GM18502 (cell line): Measurements from ENCODE around the gene RFFL.

Source experiments
- ATAC-seq: cut with Tn5 transposase; IDR thresholded peaks from one replicate; pipeline ENCODE4 v1.9.1; 2021; ENCODE audit warnings: mild to moderate bottlenecking; ENCODE audit not compliant: unreplicated experiment, poor library complexity

RFFL gene

DNA sequence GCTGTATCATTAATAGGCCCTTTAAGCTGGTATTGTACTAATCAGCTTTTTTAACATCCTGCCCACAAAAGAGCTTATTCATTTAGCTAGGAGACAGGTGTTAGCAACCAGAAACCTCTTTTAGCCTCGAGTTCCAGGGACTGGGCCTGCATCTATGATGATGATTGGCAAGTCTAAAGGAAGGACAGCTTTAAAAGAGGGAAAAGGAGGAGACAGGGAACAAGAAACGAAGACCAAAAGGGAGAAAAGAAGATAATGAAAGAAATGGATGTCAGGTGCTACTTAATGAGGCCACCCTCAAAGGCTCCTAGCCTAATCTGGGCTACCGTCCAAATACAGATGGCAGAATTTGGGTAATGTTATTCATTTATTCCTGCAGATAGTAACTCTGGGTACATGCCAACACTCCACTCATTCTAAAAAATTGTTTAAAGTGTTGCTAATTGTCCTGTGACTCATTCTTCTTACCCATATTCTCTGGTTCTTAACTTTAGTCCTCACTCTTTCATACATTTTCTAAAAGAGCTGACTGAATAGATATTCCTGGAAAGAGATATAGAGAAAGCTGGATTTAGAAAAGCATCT is 18.7 kb upstream of the RFFL start:
- ATAC-seq = no peak

DNA sequence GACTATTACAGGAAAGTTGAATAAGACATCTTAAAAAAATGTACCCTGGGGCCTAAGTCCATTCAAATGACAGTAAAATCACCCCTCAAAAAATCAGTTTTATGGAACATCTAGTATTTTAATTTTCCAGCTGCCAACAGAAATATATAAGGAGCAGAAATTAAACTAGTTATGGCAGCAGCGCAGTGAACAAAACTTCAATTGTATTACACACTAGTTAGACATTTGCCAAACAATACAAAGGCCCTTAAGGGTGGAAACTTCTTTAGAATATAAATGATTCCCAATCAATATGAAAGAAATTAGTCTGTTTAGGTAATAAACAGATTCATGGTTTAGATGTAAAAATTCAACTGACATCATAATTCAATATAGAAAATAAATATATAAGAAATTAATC is 18.1 kb upstream of the RFFL start:
- ATAC-seq = no peak

DNA sequence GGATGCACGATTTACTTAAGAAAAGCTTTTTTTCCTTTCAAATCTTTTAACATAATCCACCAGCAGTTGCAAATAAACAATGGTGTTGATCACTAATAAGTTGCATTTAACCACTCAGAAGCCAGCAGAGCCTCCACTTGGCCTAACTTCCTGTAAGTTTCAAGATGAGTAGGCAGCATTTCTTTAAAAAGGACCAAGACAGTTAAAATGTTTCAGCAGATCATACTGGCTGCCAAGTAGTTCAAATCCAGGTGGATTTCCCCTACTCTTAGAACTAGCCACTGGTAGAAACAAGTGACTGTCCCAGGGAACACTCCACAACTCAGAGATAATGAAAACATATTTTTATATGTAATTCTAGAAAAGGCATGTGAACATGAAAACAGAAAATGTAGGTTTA is 17.0 kb upstream of the RFFL start:
- peak; percentile 49 for ATAC-seq

DNA sequence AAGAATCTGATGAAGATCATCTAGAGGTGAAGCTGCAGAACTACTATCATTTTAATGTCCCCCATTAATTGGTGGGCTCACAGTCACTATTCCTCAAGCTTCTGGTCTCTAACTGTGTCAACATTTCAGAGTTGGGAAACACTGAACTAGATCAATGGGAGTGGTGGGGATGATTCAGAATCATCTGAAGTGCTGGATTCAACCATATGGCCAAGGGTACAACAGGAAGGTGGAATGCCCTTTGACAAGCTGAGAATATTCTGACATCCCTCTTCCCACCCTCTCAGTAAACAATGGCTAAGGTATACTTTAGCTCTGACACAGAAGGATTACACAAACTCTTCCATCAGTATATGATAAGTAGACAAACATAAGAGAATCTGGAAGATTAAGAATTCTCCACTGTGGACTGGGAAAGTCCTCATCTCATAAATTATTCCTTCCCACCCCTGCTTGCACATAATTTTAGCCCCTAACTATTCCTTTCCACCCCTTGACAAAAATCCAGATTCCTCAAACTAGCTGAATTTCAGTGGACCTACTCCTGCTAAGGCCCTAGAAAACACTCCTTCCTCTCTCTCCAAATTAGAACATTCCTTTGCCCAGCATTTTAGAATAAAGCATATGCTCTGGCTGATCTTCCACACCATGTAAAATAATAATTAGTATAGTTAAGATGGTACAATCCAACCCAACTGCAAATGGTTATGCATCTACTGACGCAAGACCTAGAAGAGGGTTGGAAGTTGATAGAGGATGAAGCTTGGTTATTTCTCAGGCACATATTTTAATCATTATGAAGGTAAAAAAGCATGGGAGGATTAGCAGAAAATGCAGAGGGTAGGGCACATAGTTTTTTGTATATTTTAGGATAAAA is 16.3 kb upstream of the RFFL start:
- no peak for ATAC-seq

DNA sequence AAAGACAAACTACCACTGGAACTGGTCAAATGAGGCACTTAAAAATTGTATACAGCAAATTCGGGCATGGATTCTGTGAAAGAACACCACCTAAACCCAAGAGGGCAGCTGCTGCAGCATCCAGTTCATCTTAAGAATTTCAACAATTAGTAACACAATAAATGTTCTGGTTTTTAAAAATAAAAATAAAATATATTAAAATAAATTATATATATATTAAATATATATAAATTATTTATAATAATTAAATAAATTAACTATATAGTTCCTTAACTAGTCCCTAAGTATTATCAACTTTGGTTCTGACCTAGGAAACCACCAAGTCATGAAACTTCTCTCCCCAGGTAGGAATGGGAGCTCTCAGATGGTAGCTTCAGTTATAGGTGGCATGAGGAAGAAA is 13.4 kb upstream of the RFFL start:
- no peak for ATAC-seq

DNA sequence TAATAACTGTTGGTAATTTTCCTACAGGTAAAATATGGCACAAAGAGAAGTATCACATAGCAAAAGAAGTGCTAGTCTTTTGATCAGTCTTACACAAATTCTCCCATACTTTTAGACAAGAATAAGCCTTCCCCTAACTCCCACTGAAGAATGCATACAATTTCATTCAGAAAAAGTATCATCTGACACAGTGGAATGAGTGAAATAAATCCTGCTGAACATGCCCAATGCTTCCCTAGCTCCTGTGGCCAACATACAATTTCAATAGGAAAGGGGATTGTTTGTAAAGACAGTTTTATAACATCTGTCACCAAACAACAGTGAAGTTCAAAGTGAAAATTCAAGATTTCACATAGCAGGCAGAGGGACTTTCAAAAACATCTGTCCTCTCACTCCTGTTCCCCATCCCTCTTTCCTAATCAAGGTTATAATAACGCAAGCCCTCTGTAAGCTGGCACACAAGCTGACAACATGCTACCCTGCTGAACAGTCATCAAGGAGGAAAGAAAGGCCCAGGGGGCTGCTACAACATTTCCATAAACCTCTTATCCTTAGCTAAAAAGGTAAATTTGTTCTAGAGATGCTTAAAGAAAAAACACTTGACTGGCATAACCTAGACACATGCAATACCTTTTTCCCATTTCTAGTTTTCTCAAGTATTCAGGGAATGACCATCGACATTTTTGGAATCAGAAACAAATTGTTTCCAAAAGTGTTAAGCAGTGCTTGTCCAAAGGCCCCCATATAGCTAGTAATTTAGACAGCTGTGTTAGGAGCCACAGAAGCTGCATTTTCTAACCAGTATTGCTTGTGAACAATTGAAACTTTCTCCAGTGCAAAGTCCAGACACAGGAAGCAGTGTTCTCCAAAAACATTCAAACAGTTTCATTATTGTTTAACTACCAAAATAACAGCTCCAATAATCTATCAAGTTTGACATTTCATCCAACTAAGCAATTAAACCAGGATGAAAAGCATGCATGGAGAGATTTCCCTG is 11.5 kb upstream of the RFFL start:
- ATAC-seq = no peak

DNA sequence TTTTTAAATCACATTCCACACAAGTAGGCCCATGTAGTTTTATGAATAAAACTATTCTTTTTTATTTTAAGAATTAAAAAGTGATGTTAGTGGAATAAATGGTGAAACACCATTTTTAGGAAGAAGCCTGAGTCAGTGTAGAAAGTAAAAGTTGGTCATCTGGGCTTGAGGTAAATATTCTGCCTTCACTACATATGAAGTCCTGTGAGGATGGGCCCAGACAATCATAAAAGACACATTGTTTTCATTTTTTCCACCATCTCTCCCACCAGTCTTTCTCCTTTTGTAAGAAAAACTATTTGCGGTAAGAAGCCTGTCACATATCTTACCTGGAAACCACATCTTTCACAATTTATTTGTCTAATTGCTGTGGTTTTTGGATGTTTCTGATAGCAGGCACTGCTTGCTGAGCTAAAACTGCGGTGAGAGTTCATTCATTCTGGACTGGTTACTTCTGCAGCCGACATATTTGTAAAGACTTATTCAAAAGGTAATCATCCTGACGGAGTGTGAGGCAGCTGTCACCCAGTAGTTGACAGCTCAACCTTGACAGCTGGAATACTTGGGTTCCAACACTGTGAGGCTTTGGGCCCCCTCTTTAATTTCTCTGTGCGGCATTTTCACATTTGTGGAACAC is 10.6 kb upstream of the RFFL start:
- no peak for ATAC-seq

DNA sequence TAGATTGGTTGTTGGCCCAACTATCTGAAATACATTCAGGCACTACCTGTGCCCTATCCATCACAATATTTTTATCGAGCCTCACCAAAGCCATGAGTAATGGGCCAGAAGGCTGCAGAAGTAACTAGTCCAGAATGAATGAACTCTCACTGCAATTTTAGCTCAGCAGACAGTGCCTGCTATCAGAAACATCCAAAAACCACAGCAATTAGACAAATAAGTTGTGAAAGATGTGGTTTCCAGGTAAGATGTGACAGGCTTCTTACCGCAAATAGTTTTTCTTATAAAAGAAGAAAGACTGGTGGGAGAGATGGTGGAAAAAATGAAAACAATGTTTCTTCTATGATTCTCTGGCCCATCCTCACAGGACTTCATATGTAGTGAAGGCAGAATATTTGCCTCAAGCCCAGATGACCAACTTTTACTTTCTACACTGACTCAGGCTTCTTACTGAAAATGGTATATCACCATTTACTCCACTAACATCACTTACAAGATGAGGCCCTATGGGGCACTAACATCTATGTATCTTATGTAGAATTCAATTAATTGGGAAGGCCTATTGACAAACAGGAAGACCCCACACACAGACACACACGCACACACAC is 9.8 kb upstream of the RFFL start:
- no peak for ATAC-seq

DNA sequence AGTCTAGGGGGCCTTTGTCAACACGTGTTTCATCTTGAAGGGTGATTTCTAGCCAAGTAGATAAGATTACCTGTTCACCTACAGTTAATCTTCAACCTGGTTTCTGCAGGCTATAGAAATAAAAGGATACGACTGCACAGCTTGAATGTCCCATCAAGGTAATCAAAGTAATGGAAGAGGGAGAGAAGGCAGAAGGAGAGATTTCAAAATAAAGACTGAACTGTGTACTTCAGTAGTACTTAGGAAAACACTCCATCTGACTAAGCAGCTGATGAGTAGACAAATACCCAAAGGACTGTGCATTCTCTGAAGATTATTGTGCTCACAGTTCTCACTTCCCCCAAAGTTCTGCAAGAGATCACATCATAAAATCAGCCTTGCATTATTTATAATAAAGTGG is 5.8 kb upstream of the RFFL start:
- no peak for ATAC-seq

DNA sequence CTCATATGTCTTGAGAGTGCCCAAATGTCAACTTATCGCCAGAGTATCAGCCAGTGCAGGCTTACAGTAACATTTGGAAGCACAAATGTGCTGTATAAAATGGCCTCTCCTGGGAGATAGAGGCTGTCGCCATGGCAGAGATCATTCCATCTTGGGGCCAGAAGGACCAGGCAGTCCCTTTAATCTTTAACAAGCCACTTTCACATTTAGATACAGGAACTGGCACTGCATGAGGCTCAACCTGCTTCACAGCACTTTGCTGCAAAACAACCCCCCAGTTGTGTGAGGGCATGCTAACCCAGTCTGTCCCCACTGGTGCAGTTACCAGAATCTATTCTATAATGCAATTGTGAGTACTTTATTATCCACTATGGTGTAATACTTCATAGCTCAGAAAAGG is 4.7 kb upstream of the RFFL start:
- no peak for ATAC-seq

DNA sequence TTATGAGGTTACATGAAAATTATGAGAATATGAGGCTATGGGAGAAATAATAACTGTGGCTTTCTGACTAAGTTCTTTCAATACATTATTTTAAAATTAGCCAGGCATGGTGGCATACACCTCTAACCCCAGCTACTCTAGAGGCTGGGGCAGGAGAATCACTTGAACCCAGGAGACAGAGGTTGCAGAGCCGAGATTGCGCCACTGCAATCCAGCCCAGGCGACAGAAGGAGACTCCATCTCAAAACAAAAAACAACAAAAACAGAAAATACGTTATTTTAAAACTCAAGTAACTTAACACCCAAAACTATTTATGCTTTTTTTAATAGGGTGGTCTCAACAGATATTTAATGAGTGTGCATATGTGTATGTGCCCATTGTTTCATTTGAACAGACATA is 2.4 kb upstream of the RFFL start:
- no peak for ATAC-seq

DNA sequence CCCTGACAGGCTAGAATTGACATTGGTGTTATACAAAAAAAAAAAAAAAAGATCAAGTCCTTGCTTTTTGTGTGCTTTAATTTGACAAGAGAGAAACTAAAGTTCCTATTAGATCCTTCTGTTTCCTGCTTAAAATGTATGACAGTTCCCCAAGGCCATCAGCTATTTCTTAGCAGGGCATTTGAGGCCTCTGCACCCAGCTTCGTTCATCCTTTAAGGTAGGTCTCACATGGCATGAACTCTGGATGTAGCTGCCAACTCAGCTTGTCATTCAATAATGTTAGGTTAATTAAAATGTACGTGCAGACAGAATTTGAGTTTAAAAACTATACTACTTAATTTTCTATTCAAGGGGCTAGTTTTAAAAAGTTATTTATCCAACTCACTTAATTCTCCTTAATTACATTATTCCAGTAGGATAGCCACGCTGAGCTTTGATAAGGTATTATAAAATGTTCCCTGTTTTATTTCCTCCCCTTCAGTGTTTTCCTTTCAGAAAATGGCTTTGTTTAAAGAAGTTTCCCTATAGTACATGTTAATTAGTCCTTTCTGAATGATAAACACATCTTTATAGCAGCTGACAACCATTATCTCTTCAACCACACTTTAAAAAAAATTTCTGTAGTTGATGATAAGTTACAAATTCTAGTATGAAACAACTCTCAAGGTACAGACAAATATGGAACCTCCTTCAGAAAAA is 1.2 kb upstream of the RFFL start:
- no peak for ATAC-seq

DNA sequence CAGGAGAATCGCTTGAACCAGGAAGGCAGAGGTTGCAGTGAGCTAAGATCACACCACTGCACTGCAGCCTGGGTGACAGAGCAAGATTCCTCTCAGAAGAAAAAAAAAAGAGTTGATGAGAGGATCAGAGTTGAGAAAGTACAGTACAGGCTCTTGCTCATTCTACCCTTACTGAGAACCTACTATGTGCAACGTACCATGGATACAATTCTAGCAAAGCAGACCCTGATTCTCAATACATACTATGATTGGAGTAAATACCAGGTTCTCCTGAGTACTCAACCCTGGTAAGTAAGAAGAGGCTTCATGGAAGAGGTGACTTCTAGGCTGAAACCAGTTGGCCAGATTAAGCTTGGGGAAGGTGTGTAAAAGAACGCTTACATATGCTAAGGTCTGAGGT is 1.2 kb downstream of the RFFL start:
- no peak for ATAC-seq

DNA sequence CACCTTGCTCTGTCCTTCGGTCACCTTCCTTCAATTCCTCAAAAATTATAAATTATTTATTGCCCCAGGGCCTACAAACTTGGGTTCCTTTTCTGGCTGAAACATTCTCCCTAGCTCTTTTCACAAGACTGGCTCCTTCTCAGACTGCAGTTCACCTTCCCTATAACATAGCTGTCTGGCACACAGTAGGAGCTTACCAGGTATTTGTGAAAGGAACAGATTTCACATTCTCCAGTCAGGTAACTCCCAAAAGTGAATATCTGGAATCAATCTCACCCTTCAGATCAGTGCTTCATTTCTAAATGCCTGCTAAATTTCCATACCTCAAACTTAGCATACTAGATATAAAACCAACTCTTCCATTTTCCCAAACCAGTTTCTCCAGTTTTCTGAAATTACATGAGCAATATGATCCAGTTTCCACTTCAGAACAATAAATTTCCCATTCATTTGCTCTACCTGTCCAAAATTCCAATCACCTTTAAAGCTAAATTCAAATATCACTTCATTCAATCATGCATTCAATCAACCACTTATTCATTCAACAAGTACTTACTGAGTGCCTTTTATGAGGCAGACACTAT is 6.1 kb downstream of the RFFL start:
- ATAC-seq = no peak

DNA sequence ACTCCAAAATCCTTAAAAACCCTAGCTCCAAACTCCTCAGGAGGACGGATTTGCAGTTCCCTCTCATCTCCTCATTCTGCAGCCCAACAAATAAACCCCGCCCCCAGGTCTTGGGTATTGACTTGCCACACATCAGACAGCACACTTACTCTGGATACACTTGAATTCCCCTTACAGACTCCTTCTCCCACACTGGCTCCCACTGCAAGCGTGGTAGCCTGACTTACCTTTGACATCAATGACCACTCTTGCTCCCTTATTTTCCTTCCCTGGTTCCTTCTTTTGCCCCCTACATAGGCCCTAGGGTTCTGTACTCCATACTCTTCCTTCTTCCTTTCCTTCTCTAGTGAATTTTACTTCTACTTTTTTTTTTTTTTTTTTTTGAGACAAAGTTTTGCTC is 7.5 kb downstream of the RFFL start:
- no peak for ATAC-seq

DNA sequence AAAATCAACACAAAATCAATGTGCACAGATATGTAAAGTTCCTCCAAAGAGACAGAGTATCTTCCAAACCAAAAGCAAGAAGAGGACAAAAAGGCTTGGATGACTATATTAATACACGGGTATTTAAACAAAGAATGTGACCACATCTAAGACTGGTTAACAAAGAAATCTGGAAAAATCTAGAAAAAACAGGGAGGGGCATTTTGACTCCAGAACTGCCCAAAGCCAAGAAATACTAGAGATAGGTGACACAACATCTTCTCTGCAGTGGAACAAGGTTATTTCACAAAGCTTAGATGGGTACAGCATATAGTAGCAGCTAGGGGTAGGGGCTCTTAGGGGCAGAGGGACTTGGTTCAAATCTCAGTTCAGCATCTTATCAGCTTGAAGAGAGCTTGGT is 10.3 kb downstream of the RFFL start:
- no peak for ATAC-seq

DNA sequence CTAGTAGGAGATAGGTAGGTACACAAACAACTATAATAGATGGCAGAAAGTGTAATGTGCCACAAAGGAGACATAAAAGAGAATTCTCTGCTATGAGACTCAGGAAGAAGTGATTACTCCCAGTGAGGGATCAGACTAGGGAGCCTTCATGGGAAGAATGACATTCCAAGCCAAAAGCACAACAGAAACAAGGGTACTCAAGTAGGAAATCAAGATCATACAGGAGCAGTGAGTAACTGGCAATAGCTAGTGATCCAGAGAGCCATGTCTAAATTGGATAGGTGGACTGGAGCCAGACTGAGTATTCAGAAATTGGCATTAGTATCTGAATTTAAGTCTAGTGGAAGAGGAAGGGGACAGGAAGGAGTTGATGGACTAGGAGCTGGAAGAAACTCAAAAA is 10.7 kb downstream of the RFFL start:
- ATAC-seq = no peak

DNA sequence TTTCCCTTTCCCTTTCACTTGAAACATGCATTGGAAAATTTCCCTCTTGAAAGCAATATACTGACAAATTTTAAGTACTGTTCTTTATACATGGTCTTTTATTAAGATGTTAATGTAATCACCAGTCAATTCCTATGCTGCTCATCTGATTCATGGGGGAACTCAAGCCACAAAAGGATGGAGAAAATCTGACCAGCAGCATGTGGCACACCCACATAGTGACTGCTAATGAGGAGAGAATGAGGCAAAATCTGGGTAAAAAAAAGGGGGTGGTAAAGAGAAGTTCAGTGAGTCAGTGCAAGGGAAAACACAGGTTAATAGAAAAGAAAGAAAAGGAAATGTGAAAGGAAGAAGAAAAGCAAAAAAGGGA is 11.3 kb downstream of the RFFL start:
- ATAC-seq = no peak

DNA sequence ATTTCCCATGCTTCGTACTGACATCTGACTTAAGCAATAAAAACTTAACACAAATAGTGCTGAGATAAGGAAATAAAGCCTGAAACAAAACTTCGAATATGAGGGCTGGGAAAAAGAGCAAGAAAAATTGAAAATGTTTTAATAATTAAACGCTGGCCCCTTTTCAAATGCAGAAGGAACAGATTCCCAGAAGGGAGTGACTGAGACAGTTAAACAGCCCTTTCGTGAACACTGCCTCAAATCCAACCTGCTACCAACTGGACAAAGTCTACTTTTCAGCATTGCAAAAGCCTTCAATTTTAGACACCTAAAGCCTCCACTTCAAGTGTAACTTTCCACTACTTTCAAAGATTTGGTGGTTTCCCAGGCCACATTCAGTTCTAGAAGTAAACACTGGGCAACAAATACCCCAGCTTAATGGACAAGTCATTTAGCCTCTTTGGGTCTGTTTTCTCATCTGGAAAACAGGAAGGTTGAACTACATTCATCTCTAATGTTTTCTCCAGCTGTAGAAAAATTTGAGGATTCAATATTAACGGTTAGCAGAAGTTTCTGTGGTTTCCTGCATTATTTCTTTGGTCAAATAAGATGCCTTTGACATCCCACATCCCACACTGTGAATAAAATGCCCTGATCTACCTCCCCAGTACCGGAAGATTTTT is 11.8 kb downstream of the RFFL start:
- no peak for ATAC-seq
